A172 (cell line): ENCODE results near the gene RAB11FIP4. TPM values are rescaled to one million over a fixed set of nuclear protein-coding genes. Genes with fewer than 3 reads are reported as not detected.
A peak's percentile ranks its signal among the peaks of the same experiment; 100 is the strongest.

Experiments used
- DNase-seq: peaks from one replicate; pipeline ENCODE4 v3.0.0-alpha.2; 2015; ENCODE audit warnings: low spot score
- total RNA-seq: library from RNA; depleted of rRNA; stranded (reverse); fragments of >200 nt; shearing (Covaris generic); gene quantifications from 2 replicates; pipeline ENCODE4 v1.2.3, GENCODE V29; 2014

The RAB11FIP4 gene
- total RNA-seq, 1 experiment from 2014 or later, result 2.2 TPM

GRCh38 chr17:31497431-31497830 lies 106.0 kb downstream of the RAB11FIP4 start:
- DNase-seq, result no peak

GRCh38 chr17:31497994-31498826 lies 106.7 kb downstream of the RAB11FIP4 start:
- no peak for DNase-seq

GRCh38 chr17:31499771-31500554 lies 108.5 kb downstream of the RAB11FIP4 start:
- DNase-seq, result peak; percentile 87

- no peak for DNase-seq
Measured at GRCh38 chr17:31506517-31506916, 115.0 kb downstream of the RAB11FIP4 start.

- DNase-seq, result no peak
Measured at GRCh38 chr17:31508288-31509094, 117.0 kb downstream of the RAB11FIP4 start.

GRCh38 chr17:31509095-31509804 lies 117.8 kb downstream of the RAB11FIP4 start:
- DNase-seq, result no peak

- DNase-seq, result no peak
Measured at GRCh38 chr17:31509805-31510177, 118.3 kb downstream of the RAB11FIP4 start.

- no peak for DNase-seq
Measured at GRCh38 chr17:31510308-31511194, 119.1 kb downstream of the RAB11FIP4 start.

GRCh38 chr17:31511195-31511578 lies 119.7 kb downstream of the RAB11FIP4 start:
- no peak for DNase-seq

- DNase-seq, result no peak
Measured at GRCh38 chr17:31511580-31511979, 120.1 kb downstream of the RAB11FIP4 start.

GRCh38 chr17:31512104-31512740 lies 120.7 kb downstream of the RAB11FIP4 start:
- no peak for DNase-seq

GRCh38 chr17:31512796-31513195 lies 121.3 kb downstream of the RAB11FIP4 start:
- no peak for DNase-seq

GRCh38 chr17:31513731-31514427 lies 122.4 kb downstream of the RAB11FIP4 start:
- no peak for DNase-seq

- DNase-seq, result no peak
Measured at GRCh38 chr17:31515267-31515666, 123.8 kb downstream of the RAB11FIP4 start.

GRCh38 chr17:31517524-31517923 lies 126.0 kb downstream of the RAB11FIP4 start:
- peak; percentile 45 for DNase-seq

- no peak for DNase-seq
Measured at GRCh38 chr17:31518478-31518877, 127.0 kb downstream of the RAB11FIP4 start.

- no peak for DNase-seq
Measured at GRCh38 chr17:31521632-31522283, 130.3 kb downstream of the RAB11FIP4 start.

GRCh38 chr17:31522284-31522931 lies 130.9 kb downstream of the RAB11FIP4 start:
- no peak for DNase-seq
